ENCODE measurements around the gene ZC3H12D.

Gene ZC3H12D

GRCh38 chr6:149443411-149444181, 41.2 kb downstream of the ZC3H12D start:
- peak; percentile 19 for DNase-seq (ENCODE audit: low spot score)

- no peak for DNase-seq (ENCODE audit: low spot score)
Observed at GRCh38 chr6:149441740-149442139, 43.1 kb downstream of the ZC3H12D start.

GRCh38 chr6:149440735-149441671, 43.8 kb downstream of the ZC3H12D start:
- DNase-seq (ENCODE audit: low spot score) = no peak

GRCh38 chr6:149439626-149440025, 45.2 kb downstream of the ZC3H12D start:
- DNase-seq (ENCODE audit: low spot score) = no peak

- no peak for DNase-seq (ENCODE audit: low spot score)
Observed at GRCh38 chr6:149438855-149439254, 46.0 kb downstream of the ZC3H12D start.

- DNase-seq (ENCODE audit: low spot score) = no peak
Observed at GRCh38 chr6:149437212-149437611, 47.6 kb downstream of the ZC3H12D start.

- no peak for DNase-seq (ENCODE audit: low spot score)
Observed at GRCh38 chr6:149436647-149437046, 48.2 kb downstream of the ZC3H12D start.

- no peak for DNase-seq (ENCODE audit: low spot score)
Observed at GRCh38 chr6:149435919-149436586, 48.8 kb downstream of the ZC3H12D start.

GRCh38 chr6:149433881-149434280, 50.9 kb downstream of the ZC3H12D start:
- no peak for DNase-seq (ENCODE audit: low spot score)

GRCh38 chr6:149433405-149433804, 51.4 kb downstream of the ZC3H12D start:
- no peak for DNase-seq (ENCODE audit: low spot score)

- DNase-seq (ENCODE audit: low spot score) = peak; percentile 80
Observed at GRCh38 chr6:149431905-149432775, 52.7 kb downstream of the ZC3H12D start.

- DNase-seq (ENCODE audit: low spot score) = no peak
Observed at GRCh38 chr6:149429427-149430360, 55.1 kb downstream of the ZC3H12D start.

- DNase-seq (ENCODE audit: low spot score) = no peak
Observed at GRCh38 chr6:149428606-149429005, 56.2 kb downstream of the ZC3H12D start.

GRCh38 chr6:149425754-149426153, 59.1 kb downstream of the ZC3H12D start:
- DNase-seq (ENCODE audit: low spot score) = no peak

- DNase-seq (ENCODE audit: low spot score) = no peak
Observed at GRCh38 chr6:149425224-149425623, 59.6 kb downstream of the ZC3H12D start.

- no peak for DNase-seq (ENCODE audit: low spot score)
Observed at GRCh38 chr6:149423964-149424440, 60.8 kb downstream of the ZC3H12D start.

GRCh38 chr6:149422581-149422980, 62.2 kb downstream of the ZC3H12D start:
- no peak for DNase-seq (ENCODE audit: low spot score)

GRCh38 chr6:149421132-149421531, 63.7 kb downstream of the ZC3H12D start:
- DNase-seq (ENCODE audit: low spot score) = no peak

- no peak for DNase-seq (ENCODE audit: low spot score)
Observed at GRCh38 chr6:149419696-149420404, 65.0 kb downstream of the ZC3H12D start.

- no peak for DNase-seq (ENCODE audit: low spot score)
Observed at GRCh38 chr6:149414821-149415220, 70.0 kb downstream of the ZC3H12D start.

All from RKO (cell line).